Osteocyte (in vitro differentiated cells): ENCODE data around the gene SLCO6A1. TPM values are rescaled to one million over a fixed set of nuclear protein-coding genes. Genes with fewer than 3 reads are reported as not detected.

Experiments
- DNase-seq: peaks from one replicate; pipeline ENCODE4 v3.0.0; 2021; ENCODE audit warnings: mixed read lengths; ENCODE audit not compliant: unreplicated experiment; ENCODE audit errors: extremely low spot score
- H3K27ac Mint-ChIP-seq: one replicate; pipeline ENCODE4 v1.8.0; 2021; ENCODE audit warnings: mild to moderate bottlenecking, mixed read lengths; ENCODE audit not compliant: unreplicated experiment
- H3K27me3 Mint-ChIP-seq: one replicate; pipeline ENCODE4 v1.8.0; 2021; ENCODE audit warnings: mixed read lengths; ENCODE audit not compliant: unreplicated experiment
- H3K36me3 Mint-ChIP-seq: one replicate; pipeline ENCODE4 v1.8.0; 2021; ENCODE audit warnings: mixed read lengths; ENCODE audit not compliant: unreplicated experiment
- H3K4me1 Mint-ChIP-seq: one replicate; pipeline ENCODE4 v1.8.0; 2021; ENCODE audit warnings: mixed read lengths; ENCODE audit not compliant: unreplicated experiment
- H3K4me3 Mint-ChIP-seq: one replicate; pipeline ENCODE4 v1.8.0; 2021; ENCODE audit warnings: mild to moderate bottlenecking, moderate library complexity, mixed read lengths; ENCODE audit not compliant: unreplicated experiment
- H3K9me3 Mint-ChIP-seq: one replicate; pipeline ENCODE4 v1.8.0; 2021; ENCODE audit warnings: mixed read lengths; ENCODE audit not compliant: unreplicated experiment
- CTCF ChIP-seq: fragments of 200-600 bp; sonication (generic); IDR thresholded peaks from 2 replicates; pipeline ENCODE4 v1.5.0; 2021; ENCODE audit warnings: antibody characterized with exemption, mild to moderate bottlenecking, moderate library complexity
- total RNA-seq: library from RNA; stranded (reverse); gene quantifications from 2 replicates; pipeline ENCODE4 v1.2.1, GENCODE V29; 2021

Gene SLCO6A1
- total RNA-seq, 1 donor from 2014 or later: 0.78 TPM

- Mint-ChIP-seq H3K27ac (no peak overlapping the region), H3K27me3 (peaks cover 3% of the 10 kb centered on the region), H3K36me3 (no peaks in the 10 kb centered on the region), H3K9me3 (no peaks in the 10 kb centered on the region), H3K4me1 (no peaks in the 10 kb centered on the region), H3K4me3 (no peak overlapping the region)
- TF ChIP-seq CTCF: no peak
- no peak for DNase-seq
Measured at GRCh38 chr5:102375876-102376275, 122.9 kb downstream of the SLCO6A1 start.

- no peak overlapping the region for H3K27ac Mint-ChIP-seq
- no peak overlapping the region for H3K4me3 Mint-ChIP-seq
- no peak for DNase-seq
- H3K27me3 Mint-ChIP-seq: peaks cover 3% of the 10 kb centered on the region
- no peaks in the 10 kb centered on the region for H3K36me3 Mint-ChIP-seq
- no peak for TF ChIP-seq CTCF
- no peaks in the 10 kb centered on the region for H3K4me1 Mint-ChIP-seq
- H3K9me3 Mint-ChIP-seq: no peaks in the 10 kb centered on the region
Measured at GRCh38 chr5:102375272-102375671, 123.5 kb downstream of the SLCO6A1 start.

- TF ChIP-seq CTCF: no peak
- no peaks in the 10 kb centered on the region for H3K27me3 Mint-ChIP-seq
- no peaks in the 10 kb centered on the region for H3K4me1 Mint-ChIP-seq
- peaks cover 4% of the 10 kb centered on the region for H3K9me3 Mint-ChIP-seq
- DNase-seq: no peak
- H3K27ac Mint-ChIP-seq: no peak overlapping the region
- no peaks in the 10 kb centered on the region for H3K36me3 Mint-ChIP-seq
- H3K4me3 Mint-ChIP-seq: no peak overlapping the region
Measured at GRCh38 chr5:102368392-102368791, 130.4 kb downstream of the SLCO6A1 start.

GRCh38 chr5:102341681-102342288, 157.0 kb downstream of the SLCO6A1 start:
- Mint-ChIP-seq H3K4me1 (no peaks in the 10 kb centered on the region), H3K27me3 (no peaks in the 10 kb centered on the region), H3K36me3 (no peaks in the 10 kb centered on the region), H3K9me3 (no peaks in the 10 kb centered on the region), H3K4me3 (no peak overlapping the region), H3K27ac (no peak overlapping the region)
- no peak for TF ChIP-seq CTCF
- no peak for DNase-seq

GRCh38 chr5:102324714-102325113, 174.1 kb downstream of the SLCO6A1 start:
- no peaks in the 10 kb centered on the region for H3K4me1 Mint-ChIP-seq
- no peak for TF ChIP-seq CTCF
- H3K27ac Mint-ChIP-seq: no peak overlapping the region
- no peaks in the 10 kb centered on the region for H3K36me3 Mint-ChIP-seq
- H3K9me3 Mint-ChIP-seq: no peaks in the 10 kb centered on the region
- H3K27me3 Mint-ChIP-seq: peaks cover 6% of the 10 kb centered on the region
- no peak for DNase-seq
- H3K4me3 Mint-ChIP-seq: no peak overlapping the region

Other genes with a start within 250 kb of the SLCO6A1 start
- gene SLCO4C1, start 202.7 kb downstream of the SLCO6A1 start, total RNA-seq: 0.10 and 0.11 TPM in 2 replicates